GM19397 (cell line): ENCODE results near the gene LYRM4.

ENCODE experiments used
- ATAC-seq: cut with Tn5 transposase; IDR thresholded peaks from one replicate; pipeline ENCODE4 v1.9.1; 2021; ENCODE audit warnings: mild to moderate bottlenecking, moderate library complexity; ENCODE audit not compliant: unreplicated experiment

Gene LYRM4

DNA sequence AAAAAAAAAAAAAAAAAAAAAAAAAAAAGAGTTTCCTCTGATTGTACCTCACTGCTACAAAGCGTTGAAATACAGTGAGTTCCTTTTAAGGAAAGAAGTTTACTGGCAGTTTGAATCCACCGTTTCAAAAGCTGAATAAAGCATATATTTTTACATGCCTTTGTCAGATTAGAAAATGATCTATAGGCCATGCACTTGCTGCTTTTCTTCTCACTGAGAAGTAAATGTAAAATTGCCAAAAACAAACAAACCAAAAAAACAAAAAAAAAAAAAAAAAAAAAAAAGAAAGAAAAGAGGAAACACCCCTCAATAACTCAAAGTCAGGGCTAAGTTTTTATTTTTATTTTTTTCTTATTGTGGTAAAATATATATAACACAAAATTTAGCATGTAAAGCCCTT, 81.9 kb downstream of the LYRM4 start:
- ATAC-seq: no peak

DNA sequence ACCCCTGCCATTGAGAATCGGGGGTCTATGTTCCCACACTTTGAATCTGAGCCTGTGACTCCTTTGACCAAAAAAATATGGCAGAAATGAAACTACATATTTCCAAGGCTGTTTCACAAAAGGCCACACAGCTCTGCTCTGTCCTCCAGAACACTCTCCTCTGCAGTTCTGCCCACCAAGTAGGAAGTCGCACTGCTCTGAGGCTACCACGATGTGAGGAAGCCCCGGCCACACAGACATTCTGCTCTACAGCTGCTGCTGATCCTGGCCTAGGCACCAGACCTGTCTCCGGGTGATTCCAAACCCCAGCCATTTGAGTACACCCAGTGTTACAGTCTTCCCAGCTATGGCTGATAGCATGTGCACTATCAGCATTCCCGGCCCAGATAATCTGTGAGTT, 85.1 kb downstream of the LYRM4 start:
- no peak for ATAC-seq

- ATAC-seq: no peak
These were observed 85.8 kb downstream of the LYRM4 start for GRCh38 chr6:5174756-5175549.

DNA sequence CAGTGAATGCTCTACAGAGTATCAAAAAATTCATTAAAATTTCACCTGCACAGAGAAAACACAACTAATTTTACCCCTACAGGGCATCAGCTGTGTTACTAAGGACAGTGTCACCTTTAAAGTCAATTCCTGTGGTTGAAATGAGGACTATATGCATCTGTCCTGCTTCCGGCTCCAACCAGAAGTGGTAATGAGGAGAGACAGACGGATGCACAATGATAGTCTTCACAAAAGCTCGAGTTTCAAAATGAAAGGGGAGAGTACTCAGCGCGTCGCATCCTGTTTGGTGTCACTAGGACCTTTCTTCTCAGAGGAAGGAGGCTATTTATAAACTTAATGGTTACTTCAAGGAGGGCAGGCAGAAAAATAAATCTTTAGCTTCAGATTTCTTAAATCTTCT, 86.5 kb downstream of the LYRM4 start:
- peak; percentile 89 for ATAC-seq

- peak; percentile 30 for ATAC-seq
These were observed 86.9 kb downstream of the LYRM4 start for GRCh38 chr6:5173810-5174209.

- ATAC-seq: no peak
These were observed 87.8 kb downstream of the LYRM4 start for GRCh38 chr6:5172897-5173474.

DNA sequence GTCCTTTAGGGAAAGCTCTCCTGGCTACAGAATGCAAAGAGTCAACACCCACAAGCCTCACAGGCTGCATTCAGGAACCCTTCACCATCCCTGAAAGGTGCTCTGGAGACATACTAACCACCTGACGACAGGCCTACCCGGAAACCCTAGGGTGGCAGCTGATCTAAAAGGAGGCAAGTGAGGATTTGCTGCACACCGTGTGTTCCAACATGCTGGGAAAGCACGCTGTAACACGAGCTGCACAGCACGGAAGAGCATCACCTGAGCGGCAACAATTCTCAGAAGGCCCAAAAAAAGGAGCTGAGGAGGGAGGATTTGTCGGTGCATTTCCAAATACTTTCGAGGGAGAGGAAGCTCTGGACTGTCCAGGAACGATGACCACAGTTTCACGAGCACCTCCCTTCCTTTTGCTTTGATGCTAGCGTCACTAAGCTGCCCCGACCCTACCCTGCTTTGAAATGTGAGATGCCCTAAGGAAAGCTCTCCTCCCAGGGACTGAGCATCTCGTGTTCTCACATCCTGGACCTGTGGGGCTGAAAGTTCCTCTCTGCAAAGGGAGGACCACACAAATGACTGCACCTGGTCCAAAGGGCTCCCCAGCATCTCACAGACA, 88.6 kb downstream of the LYRM4 start:
- ATAC-seq: no peak

DNA sequence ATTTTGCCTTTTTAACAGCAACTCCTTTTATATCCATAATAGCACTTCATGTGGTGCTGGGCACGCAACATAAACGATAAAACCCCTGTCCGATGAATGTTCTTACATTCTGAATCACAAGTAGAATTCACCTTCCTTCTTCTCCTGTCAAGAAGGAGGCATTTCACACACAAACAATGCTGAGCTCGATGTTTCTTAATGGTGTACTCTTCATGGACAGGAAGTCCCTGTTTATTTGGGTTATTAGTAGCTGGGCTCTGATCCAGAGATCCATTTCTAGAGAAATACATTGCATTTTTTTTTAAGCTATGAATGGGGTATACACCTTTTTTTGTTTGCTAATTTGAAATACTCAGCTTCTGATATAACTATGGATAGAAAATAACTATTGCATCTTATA, 93.2 kb downstream of the LYRM4 start:
- no peak for ATAC-seq

- no peak for ATAC-seq
These were observed 96.7 kb downstream of the LYRM4 start for GRCh38 chr6:5164092-5164491.

DNA sequence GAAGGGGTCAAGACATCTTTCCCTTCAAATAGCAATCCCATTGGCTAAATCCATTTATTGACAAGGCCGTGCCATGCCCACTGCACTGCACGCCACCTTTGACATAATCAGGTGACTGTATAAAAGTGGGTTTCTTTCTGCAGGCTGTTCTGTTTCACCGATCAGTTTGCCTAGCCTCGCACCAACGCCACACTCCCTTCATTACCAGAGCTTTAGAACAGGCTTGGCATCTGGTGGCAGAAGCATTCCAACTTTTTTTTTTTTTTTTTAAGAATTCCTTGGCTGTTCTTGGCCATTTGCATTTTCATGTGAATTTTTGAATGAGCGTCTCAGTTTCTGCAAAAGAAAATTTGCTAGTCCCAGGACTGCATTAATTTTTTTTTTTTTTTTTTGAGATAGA, 97.5 kb downstream of the LYRM4 start:
- ATAC-seq: no peak

GRCh38 chr6:5162355-5162754, 98.4 kb downstream of the LYRM4 start:
- no peak for ATAC-seq

GRCh38 chr6:5160206-5160605, 100.5 kb downstream of the LYRM4 start:
- ATAC-seq: no peak

DNA sequence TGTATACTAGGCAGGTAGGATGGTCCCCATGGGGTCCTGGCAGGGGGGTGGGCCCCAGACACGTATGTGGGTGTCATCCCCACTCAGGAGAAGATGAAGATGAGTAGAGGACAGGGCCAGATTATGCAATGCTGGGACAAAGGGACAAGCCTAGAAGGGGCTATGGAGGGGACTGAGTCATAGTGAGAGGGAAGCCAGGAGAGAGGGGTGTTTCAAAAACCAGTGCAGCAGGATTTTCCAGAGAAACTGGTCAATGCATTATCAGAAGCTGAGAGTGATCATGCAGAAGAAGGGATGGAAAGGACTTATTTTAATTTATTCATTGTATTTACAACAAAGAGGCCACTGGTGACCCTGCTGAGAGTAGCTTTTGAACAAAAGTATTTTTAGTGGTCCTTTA, 101.6 kb downstream of the LYRM4 start:
- no peak for ATAC-seq

GRCh38 chr6:5158180-5158579, 102.6 kb downstream of the LYRM4 start:
- no peak for ATAC-seq

- ATAC-seq: no peak
These were observed 103.1 kb downstream of the LYRM4 start for GRCh38 chr6:5157621-5158138.

DNA sequence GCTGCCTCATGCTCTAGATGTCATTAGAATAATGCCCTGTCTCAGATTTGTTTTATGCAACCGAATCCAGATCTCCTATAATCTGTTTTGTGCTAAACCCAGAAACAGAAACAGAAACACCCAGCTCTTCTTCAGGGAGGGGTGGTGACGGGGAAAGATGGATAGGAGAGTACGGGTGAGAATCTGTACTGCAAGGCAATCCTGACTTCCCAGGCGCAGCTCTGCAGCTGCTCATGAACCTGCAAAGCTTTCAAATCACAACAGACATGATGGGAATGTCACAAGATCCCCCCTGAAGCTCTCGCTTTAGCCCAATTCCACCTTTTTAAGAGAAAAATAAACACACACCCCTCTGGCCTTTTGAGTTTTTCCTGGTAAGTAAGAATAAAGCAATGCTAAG, 104.1 kb downstream of the LYRM4 start:
- ATAC-seq: no peak

- ATAC-seq: no peak
These were observed 104.8 kb downstream of the LYRM4 start for GRCh38 chr6:5155906-5156305.

DNA sequence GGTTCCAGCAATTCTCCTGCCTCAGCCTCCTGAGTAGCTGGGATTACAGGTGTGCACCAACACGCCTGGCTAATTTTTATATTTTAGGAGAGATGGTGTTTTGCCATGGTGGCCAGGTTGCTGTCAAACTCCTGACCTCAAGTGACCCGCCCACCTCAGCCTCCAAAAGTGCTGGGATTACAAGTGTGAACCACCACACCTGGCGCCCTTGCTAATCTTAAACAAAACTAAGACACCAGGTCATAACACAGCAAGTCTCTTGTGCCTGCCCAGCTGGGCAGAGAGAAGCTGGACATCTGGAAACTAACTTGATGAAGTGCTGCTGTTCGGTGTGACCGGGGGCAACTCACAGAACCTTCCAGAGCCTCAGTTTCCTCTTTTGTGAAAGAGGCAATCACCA, 107.6 kb downstream of the LYRM4 start:
- no peak for ATAC-seq

DNA sequence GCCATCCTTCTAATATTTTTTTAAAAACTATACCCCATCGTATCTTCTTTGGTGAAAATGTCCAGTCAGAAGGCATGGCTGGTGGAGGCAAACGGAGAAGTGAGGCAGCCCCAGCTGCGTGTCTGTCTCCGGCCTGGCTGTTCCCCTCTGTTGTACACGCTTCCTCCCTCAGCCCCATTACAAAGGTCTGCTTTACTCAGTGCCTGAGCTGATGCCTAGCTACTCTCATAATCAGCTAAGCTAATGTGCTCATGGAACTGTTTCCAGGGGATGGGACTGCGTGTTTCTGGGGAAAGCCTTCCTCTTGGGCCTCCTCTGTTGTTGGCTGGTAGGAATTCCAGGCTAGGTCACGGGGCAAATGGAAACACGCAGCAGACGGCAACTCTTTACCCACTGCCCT, 108.3 kb downstream of the LYRM4 start:
- ATAC-seq: no peak

GRCh38 chr6:5151955-5152401, 108.8 kb downstream of the LYRM4 start:
- no peak for ATAC-seq

DNA sequence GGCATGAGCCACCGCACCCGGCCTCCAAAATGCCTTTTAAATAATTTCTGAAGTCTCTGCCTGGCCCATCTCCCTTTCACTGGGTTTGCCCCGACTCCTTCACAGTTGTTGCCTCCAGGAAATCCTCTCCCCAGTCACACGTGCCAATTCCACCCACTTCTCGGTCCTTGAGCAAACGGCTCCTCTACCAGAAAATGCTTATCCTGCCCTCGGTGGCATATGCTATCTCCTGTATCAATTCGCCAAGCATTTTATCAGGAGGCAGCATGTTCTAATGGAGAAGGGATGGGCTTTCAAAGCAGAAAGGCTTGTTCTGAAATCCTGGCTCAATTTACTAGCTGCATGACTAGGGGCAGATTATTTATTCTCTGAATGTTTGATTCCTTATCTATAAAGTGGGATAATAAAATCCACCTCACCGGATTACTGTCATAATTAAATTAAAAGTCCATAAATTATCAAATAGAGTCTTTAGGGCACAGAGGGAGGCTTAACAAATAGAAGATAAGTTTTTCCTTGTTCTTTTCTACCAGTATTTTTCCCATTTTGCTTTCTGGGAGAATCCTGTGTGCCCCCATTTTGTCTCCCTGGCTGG, 109.3 kb downstream of the LYRM4 start:
- ATAC-seq: no peak
